B cell (primary cell): ENCODE measurements around the gene KLK14. TPM values are rescaled to one million over a fixed set of nuclear protein-coding genes. Genes with fewer than 3 reads are reported as not detected.

Source experiments
- ATAC-seq: fragments of 200-7000 bp; cut with Tn5 transposase; one replicate; pipeline ENCODE4 v1.10.0; 2021; ENCODE audit warnings: low read depth, mild to moderate bottlenecking, moderate number of reproducible peaks, moderate library complexity
- CTCF ChIA-PET: fragments of 350-600 bp; sonication (Branson Sonifier 250); formaldehyde crosslinking; loops from one replicate; lab custom pipeline; 2021; ENCODE audit warnings: antibody characterized with exemption, inconsistent platforms; lab: Charles Lee
- POLR2A ChIA-PET: fragments of 350-600 bp; sonication (Branson Sonifier 250); formaldehyde crosslinking; loops from one replicate; lab custom pipeline; 2021; ENCODE audit warnings: antibody characterized with exemption; lab: Charles Lee
- DNase-seq: peaks from one replicate; pipeline ENCODE4 v3.0.0; 2013
- H2AFZ ChIP-seq: 2 replicates; pipeline ENCODE4 v1.6.1; 2012; ENCODE audit warnings: mild to moderate bottlenecking, low read depth, low read length; ENCODE audit not compliant: insufficient read depth, poor library complexity, severe bottlenecking
- H3K27ac ChIP-seq, 2 donors: 1 replicate in 1 of 2; 2 replicates in 1 of 2; pipeline ENCODE4 v1.5.1; 2012 to 2013; ENCODE audit warnings: low read length in 2 of 2, mild to moderate bottlenecking in 2 of 2, moderate library complexity in 1 of 2
- H3K27me3 ChIP-seq, 4 experiments: fragments of 200-600 bp in 1 of 4; sonication (generic) in 1 of 4; replicated peaks in 1 of 4; 1 replicate in 2 of 4; 2 replicates in 2 of 4; pipeline versions ENCODE4 v1.6.1 to v1.7.0; 2013 to 2016; ENCODE audit warnings: low read length in 3 of 4, mild to moderate bottlenecking in 2 of 4, mixed read lengths in 1 of 4, moderate library complexity in 1 of 4; ENCODE audit not compliant: insufficient read depth in 4 of 4, control insufficient read depth in 3 of 4; ENCODE audit errors: control extremely low read depth in 1 of 4
- H3K36me3 ChIP-seq, 2 experiments: replicated peaks in 1 of 2; 1 replicate in 1 of 2; 2 replicates in 1 of 2; pipeline versions ENCODE4 v1.6.1 to v1.7.1; 2013; ENCODE audit warnings: low read length in 1 of 2; ENCODE audit not compliant: insufficient read depth in 2 of 2, control insufficient read depth in 1 of 2; ENCODE audit errors: control extremely low read depth in 1 of 2, extremely low read depth in 1 of 2
- H3K4me1 ChIP-seq, 2 donors: fragments of 200-600 bp in 1 of 2; sonication (generic) in 1 of 2; 1 replicate in 1 of 2; 2 replicates in 1 of 2; pipeline versions ENCODE4 v1.5.1 to v1.6.1; 2013 to 2017; ENCODE audit warnings: low read length in 2 of 2; ENCODE audit not compliant: control insufficient read depth in 2 of 2, insufficient read depth in 2 of 2
- H3K4me2 ChIP-seq: replicated peaks from 2 replicates; pipeline ENCODE3; 2012; ENCODE audit warnings: mild to moderate bottlenecking, low read depth, low read length; ENCODE audit not compliant: poor library complexity, severe bottlenecking
- H3K4me3 ChIP-seq, 5 experiments: fragments of 200-600 bp in 1 of 5; sonication (generic) in 1 of 5; 1 replicate in 3 of 5; 2 replicates in 2 of 5; pipeline versions ENCODE4 v1.5.1 to v1.7.0; 2011 to 2016; ENCODE audit warnings: low read length in 4 of 5, mild to moderate bottlenecking in 4 of 5, low read depth in 2 of 5, control low read depth in 1 of 5, moderate library complexity in 1 of 5; ENCODE audit not compliant: insufficient read depth in 1 of 5; ENCODE audit errors: control extremely low read depth in 1 of 5, extremely low read depth in 1 of 5
- H3K79me2 ChIP-seq: fragments of 200-600 bp; sonication (generic); one replicate; pipeline ENCODE4 v1.6.0; 2016; ENCODE audit warnings: low read length; ENCODE audit not compliant: control insufficient read depth, insufficient read depth
- H3K9ac ChIP-seq: fragments of 200-600 bp; sonication (generic); 2 replicates; pipeline ENCODE4 v1.6.1; 2017; ENCODE audit warnings: mild to moderate bottlenecking, low read length, moderate library complexity
- H3K9me3 ChIP-seq, 3 donors: one replicate each; pipeline versions ENCODE4 v1.6.1 to v1.7.1; 2013; ENCODE audit warnings: low read length in 2 of 3; ENCODE audit not compliant: control insufficient read depth in 2 of 3, insufficient read depth in 1 of 3; ENCODE audit errors: control extremely low read depth in 1 of 3
- H4K20me1 ChIP-seq: 2 replicates; pipeline ENCODE4 v1.6.0; 2012; ENCODE audit warnings: mild to moderate bottlenecking, low read length; ENCODE audit not compliant: insufficient read depth, control insufficient read depth, poor library complexity, severe bottlenecking
- H3K27ac Mint-ChIP-seq: one replicate; pipeline ENCODE4 v1.8.0; 2021; ENCODE audit warnings: mixed read lengths
- H3K27me3 Mint-ChIP-seq: one replicate; pipeline ENCODE4 v1.8.0; 2021; ENCODE audit warnings: mixed read lengths
- H3K4me1 Mint-ChIP-seq: one replicate; pipeline ENCODE4 v1.8.0; 2021; ENCODE audit warnings: mixed read lengths
- H3K4me3 Mint-ChIP-seq: one replicate; pipeline ENCODE4 v1.8.0; 2021; ENCODE audit warnings: mixed read lengths
- H3K9me3 Mint-ChIP-seq: one replicate; pipeline ENCODE4 v1.8.0; 2022; ENCODE audit warnings: mixed read lengths; ENCODE audit not compliant: insufficient read depth
- CTCF ChIP-seq: fragments of 200-600 bp; IDR thresholded peaks from one replicate; pipeline ENCODE4 v1.8.0; 2022; ENCODE audit warnings: antibody characterized with exemption, mild to moderate bottlenecking
- EZH2 ChIP-seq: IDR thresholded peaks from 2 replicates; pipeline ENCODE4 v1.6.1; 2012; ENCODE audit warnings: borderline replicate concordance, low read depth, mild to moderate bottlenecking, moderate library complexity, low read length; ENCODE audit not compliant: insufficient read depth, poor library complexity, severe bottlenecking
- WGBS: methylation state at CpG from one replicate; pipeline ENCODE4 v1.1.5; 2013; ENCODE audit warnings: missing lambda C conversion rate; ENCODE audit not compliant: insufficient coverage; 5-methylcytosine and 5-hydroxymethylcytosine counted together
- intact Hi-C: fragments of 100-400 bp; cut with micrococcal nuclease; formaldehyde crosslinking; loops from one replicate; pipeline ENCODE4 v1.10.0; 2022
- polyA plus RNA-seq: library from polyadenylated mRNA; depleted of rRNA; stranded (reverse); fragments of >200 nt; gene quantifications from 2 replicates; pipeline ENCODE4 v1.2.3, GENCODE V29; 2012
- total RNA-seq, 2 donors: library from RNA; stranded (reverse); fragments of 120-200 nt in 1 of 2; gene quantifications; 1 replicate in 1 of 2; 2 replicates in 1 of 2; pipeline versions ENCODE4 v1.2.3 to v1.2.4, GENCODE V29; 2013 to 2022

Gene KLK14
- total and polyA plus RNA-seq, 2 donors (not counting 1 experiment from before 2014, with no cell fraction given) = 0.49 to 0.59 TPM

GRCh38 chr19:51079481-51080110 lies 3.1 kb downstream of the KLK14 start:
- intact Hi-C loops = no loop called here
- ATAC-seq = no peak
- Mint-ChIP-seq H3K27ac (no peak overlapping the region), H3K4me1 (no peaks in the 10 kb centered on the region), H3K27me3 (peaks cover 16% of the 10 kb centered on the region), H3K9me3 (no peaks in the 10 kb centered on the region), H3K4me3 (no peak overlapping the region)
- H3K9me3 ChIP-seq = no peaks in the 10 kb centered on the region
- ChIA-PET POLR2A (no interaction called here), CTCF (no interaction called here)
- no peak for DNase-seq
- no peaks in the 10 kb centered on the region for H3K27me3 ChIP-seq
- H3K36me3 ChIP-seq = no peaks in the 10 kb centered on the region
- 93% methylated on average over 27 of the region's 27 CpGs for WGBS
- no peak overlapping the region for H2AFZ ChIP-seq
- no peak overlapping the region for H3K4me2 ChIP-seq
- no peaks in the 10 kb centered on the region for H3K4me1 ChIP-seq
- no peak overlapping the region for H3K27ac ChIP-seq
- H3K79me2 ChIP-seq = no peaks in the 10 kb centered on the region
- TF ChIP-seq EZH2 (no peak), CTCF (no peak)
- H4K20me1 ChIP-seq = no peaks in the 10 kb centered on the region
- no peak overlapping the region for H3K4me3 ChIP-seq
- H3K9ac ChIP-seq = no peak overlapping the region

DNA sequence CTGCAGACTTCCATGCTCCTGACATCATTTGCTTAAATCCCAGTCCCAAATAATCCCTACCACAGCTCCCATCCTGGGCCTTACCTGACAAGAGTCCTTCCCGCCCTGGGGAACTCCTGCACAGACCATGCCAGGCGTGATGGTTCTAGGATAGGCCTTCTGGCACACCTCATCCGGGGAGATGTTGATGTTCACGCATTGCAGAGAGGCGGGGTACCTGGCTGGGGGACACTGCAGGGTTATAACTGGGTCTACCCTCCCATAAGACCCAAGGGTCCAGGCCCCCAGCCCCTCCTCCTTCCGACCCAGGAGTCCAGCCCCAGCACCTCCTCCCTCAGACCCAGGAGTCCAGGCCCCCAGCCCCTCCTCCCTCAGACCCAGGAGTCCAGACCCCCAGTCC lies 4.0 kb downstream of the KLK14 start:
- Histone ChIP-seq H3K4me2 (no peak overlapping the region), H3K4me1 (no peaks in the 10 kb centered on the region), H3K27me3 (no peaks in the 10 kb centered on the region), H3K9me3 (peaks cover 0 to 3% (median 0%) of the 10 kb centered on the region in 3 donors), H3K27ac (no peak overlapping the region), H4K20me1 (no peaks in the 10 kb centered on the region), H3K9ac (no peak overlapping the region), H3K79me2 (no peaks in the 10 kb centered on the region), H2AFZ (no peak overlapping the region), H3K36me3 (no peaks in the 10 kb centered on the region), H3K4me3 (no peak overlapping the region)
- no peak for TF ChIP-seq EZH2
- TF ChIP-seq CTCF = no peak
- ChIA-PET POLR2A (no interaction called here), CTCF (no interaction called here)
- H3K27ac Mint-ChIP-seq = no peak overlapping the region
- peaks cover 22% of the 10 kb centered on the region for H3K27me3 Mint-ChIP-seq
- ATAC-seq (no peak), DNase-seq (no peak)
- no peak overlapping the region for H3K4me3 Mint-ChIP-seq
- intact Hi-C loops = no loop called here
- WGBS = 94% methylated on average over 6 of the region's 6 CpGs
- peaks cover 5% of the 10 kb centered on the region for H3K9me3 Mint-ChIP-seq
- no peaks in the 10 kb centered on the region for H3K4me1 Mint-ChIP-seq
